GM19467 (cell line): Measurements from ENCODE around the gene GALNT16.
"Not testable (repeated sequence)": the region's sequence is repeated elsewhere in the genome, so short reads cannot be mapped to it uniquely, and the experiment has no call there.

ENCODE experiments used
- ATAC-seq: cut with Tn5 transposase; IDR thresholded peaks from one replicate; pipeline ENCODE4 v1.9.1; 2021; ENCODE audit warnings: mild to moderate bottlenecking, moderate library complexity; ENCODE audit not compliant: unreplicated experiment

The GALNT16 gene

GRCh38 chr14:69284170-69284569, 24.2 kb downstream of the GALNT16 start:
- no peak for ATAC-seq

GRCh38 chr14:69285661-69286255, 25.8 kb downstream of the GALNT16 start:
- no peak for ATAC-seq

DNA sequence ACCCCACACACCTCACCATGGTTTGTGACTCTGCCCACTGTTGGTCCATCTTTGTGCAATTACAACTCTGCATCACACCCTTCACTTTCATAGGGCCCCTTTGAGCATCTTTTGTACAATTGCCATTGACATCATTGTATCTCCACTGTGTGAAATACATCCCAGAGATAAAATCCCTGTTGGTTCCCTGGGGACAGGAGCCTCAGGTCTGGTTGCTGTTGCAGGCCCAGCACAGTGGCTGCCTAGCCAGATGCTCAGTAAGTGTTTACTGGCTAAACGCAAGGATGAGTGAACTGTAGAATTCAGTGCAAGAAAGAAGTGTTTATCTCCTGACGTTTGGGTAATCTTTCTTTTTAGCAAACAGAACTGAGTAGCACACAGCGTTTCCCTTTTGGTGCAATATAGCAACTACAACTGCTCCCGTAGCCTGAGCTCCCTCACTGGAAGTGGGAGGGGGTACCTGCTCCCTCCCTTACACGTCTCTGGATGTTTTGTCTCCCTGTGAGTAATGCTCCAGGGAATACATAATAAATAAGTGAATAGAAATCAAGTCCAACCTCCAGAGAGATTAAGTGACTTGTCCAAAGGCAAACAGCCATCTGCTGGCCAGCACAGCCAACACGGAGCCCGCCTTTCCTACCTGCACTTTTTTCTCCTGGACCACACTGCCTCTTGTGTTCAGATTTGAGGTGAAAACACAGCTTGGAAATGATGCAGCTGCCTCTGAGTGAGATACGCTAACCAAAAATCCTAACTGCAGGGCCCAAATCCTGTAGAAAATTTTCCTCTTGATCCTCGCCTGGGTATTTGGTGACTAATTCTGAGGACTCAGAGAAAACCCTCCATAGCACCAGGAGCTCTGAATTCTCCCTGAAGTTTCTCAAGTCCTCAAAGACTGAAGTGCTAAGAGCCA, 27.4 kb downstream of the GALNT16 start:
- ATAC-seq: no peak

- ATAC-seq: no peak
These were observed 28.2 kb downstream of the GALNT16 start for GRCh38 chr14:69288011-69288771.

GRCh38 chr14:69288956-69289705, 29.2 kb downstream of the GALNT16 start:
- ATAC-seq: no peak

DNA sequence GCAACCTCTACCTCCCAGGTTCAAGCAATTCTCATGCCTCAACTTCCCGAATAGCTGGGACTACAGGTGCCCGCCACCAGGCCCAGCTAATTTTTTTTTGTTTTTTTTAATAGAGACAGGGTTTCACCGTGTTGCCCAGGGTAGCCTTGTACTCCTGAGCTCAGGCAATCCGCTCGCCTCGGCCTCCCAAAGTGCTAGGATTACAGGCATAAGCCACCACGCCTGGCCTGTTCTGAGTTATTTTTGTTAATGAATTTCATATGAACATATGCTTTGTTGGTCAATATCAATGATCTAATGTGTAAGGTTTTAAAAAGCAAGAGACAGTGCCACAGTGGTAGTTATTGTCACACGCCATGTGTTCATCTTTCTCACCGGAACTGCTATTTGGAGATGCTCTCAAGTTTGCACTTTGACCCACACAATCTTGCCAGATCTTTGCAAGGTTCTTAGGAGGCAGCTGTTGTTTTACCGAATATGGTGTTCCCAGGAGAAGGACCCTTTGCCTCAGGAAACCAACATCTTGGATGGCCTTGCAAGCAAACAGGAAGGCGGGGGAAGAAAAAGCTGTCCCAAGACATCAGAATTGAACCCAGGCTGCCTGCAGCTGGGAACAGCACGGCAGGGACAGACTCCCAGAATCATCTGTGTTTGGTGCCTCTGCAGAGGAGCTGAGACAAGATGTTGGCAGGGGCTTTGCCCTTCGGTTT, 30.0 kb downstream of the GALNT16 start:
- ATAC-seq: no peak

- ATAC-seq: not testable (repeated sequence)
These were observed 30.9 kb downstream of the GALNT16 start for GRCh38 chr14:69290881-69291280.

- no peak for ATAC-seq
These were observed 31.4 kb downstream of the GALNT16 start for GRCh38 chr14:69291396-69291795.

GRCh38 chr14:69291891-69292561, 32.1 kb downstream of the GALNT16 start:
- ATAC-seq: no peak

GRCh38 chr14:69298131-69299071, 38.4 kb downstream of the GALNT16 start:
- ATAC-seq: no peak

DNA sequence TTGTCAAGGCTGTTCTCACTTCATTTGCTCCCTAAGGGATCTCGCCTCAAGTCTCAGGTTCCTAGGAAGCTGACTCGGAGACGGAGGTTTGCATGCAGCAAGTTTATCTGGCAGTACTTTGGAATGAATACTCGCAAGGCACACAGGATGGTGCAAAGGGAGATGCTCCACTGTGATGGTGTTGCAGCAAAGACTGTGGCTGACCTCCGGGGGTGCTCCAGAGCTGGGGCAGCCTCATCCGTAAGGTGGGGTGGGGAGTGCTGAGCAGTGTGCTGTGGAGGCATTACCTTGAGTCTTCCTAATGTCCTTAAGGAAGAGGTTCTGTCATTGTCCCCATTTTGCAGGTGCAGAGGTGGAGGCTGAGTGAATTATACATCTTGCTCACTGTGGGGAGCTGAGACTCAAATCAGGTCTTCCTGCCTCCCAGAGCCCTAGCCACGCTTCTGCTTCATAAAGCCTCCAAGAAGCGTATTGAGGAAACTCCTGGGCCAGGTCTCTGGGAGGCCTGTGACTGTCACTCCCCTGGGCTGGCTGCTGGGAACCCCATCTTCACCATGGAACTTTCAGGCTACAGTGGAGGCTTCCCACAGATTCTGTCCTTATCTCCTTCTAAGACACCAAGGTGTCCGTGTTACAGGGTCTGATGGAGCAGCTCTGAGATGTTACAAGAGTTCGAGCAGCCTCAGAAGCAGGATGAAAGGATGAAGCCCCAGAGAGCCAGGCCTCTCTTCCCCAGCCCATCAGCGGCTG, 39.5 kb downstream of the GALNT16 start:
- ATAC-seq: no peak

DNA sequence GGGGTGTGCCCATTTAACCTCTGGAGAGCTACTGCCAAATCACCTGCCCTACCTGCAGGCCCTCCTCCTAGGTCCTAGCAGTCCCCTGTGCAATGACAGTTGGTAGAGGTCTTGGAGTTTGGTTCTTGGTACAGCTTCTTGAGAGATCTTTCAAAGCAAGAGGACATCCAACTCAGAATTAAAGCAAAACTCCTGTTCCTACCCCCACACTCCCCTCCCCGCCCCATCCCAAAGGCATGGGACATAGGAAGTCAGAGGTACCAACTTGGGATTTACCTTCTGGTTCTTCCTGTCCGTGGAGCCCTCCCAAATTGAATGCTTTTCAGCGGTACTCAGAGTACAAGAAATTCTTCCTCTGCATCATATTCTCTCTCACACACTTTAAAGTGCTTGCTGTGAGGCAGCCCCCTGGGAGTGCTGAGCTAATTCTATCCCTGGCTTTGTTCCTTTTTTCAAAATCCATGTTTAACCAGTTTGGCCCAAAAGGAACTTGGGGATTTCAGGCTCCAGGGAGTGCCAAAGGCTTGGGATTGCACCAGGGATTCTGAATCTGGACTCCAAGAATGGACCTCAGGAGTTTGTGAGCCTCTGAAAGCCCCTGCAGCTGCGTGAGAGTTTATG, 40.8 kb downstream of the GALNT16 start:
- ATAC-seq: no peak

DNA sequence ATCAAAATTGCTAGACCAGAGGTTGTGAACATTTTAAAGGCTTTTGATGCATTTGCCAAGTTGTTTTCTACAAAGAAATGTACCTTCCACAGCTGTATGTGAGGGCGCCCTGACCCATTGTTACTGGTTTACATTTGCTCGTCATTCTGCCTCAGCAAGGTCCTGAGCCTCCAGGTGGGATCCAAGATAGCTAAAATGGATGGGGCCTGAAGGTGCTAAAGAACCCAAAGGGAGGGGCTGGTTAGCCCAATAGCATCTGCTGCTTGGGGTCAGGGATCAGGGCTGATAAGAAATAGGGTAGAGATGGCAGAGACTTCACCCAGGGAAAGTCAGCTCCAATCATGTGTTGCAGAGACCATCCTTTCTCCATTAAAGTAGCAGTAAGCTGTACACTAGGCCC, 43.1 kb downstream of the GALNT16 start:
- no peak for ATAC-seq

DNA sequence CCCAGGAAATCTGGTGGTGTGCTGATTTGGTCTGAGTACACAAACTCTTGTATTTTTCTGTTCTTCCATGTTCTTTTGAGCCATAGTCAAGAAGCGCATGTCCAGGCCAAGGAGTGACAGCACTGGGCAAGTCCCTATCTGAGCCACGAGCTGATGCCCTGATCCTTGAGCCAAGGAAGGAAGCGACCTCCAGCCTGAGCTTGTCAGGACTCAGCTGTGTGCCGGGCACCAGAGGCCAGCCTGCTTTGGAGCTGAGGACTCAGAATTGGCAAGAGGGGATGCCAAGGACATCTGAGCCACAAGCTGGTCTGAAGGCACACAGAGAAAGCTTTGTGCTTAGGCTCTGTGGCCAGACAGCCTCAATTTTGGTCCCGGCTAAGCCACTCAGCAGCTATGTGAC, 52.6 kb downstream of the GALNT16 start:
- no peak for ATAC-seq

- ATAC-seq: no peak
These were observed 53.2 kb downstream of the GALNT16 start for GRCh38 chr14:69313176-69313575.

GRCh38 chr14:69314327-69314726, 54.4 kb downstream of the GALNT16 start:
- ATAC-seq: no peak

DNA sequence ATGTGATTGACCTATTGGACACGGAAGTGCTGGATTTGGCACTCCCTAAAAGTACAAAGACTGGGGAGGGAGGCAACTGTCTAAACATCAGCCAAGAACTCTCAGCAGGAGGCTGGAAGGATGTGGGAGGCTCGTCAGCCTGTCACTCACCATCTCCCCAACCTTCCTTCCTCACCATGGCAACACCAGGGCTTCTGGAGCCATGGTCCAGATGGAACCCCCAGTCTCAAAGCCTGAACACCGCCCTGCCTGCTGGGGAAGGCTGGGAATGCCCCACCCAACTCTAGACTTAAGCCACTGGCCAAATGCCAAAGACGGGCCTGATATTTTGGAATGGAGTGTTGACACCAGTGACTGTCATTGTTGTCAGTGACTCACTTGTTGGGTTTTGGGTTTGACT, 55.3 kb downstream of the GALNT16 start:
- ATAC-seq: no peak
